ENCODE results near the gene EXPH5. TPM values are rescaled to one million over a fixed set of nuclear protein-coding genes. Genes with fewer than 3 reads are reported as not detected.

Gene EXPH5
- total and polyA plus RNA-seq, 2 donors (not counting 1 experiment from before 2014, with no cell fraction given), result 0.12 to 0.37 TPM

GRCh38 chr11:108496643-108497256 is 96.8 kb downstream of the EXPH5 start:
- peaks cover 0 to 7% of the 10 kb centered on the region in 2 donors for H3K4me1 ChIP-seq (ENCODE audit: control insufficient read depth in 2 of 2, insufficient read depth in 2 of 2, low read length in 2 of 2)
- TF ChIP-seq EZH2 (IDR thresholded peaks at IDR 0.05; ENCODE audit: borderline replicate concordance, insufficient read depth, low read depth, low read length, poor library complexity, severe bottlenecking), result no peak
- TF ChIP-seq CTCF (IDR thresholded peaks at IDR 0.05), result no peak
- peak overlapping the region; percentile 93 for H3K4me2 ChIP-seq (replicated peaks; ENCODE audit: low read depth, low read length, poor library complexity, severe bottlenecking)
- ATAC-seq (ENCODE audit: low read depth) (no peak), DNase-seq (peak; percentile 9)
- peak overlapping the region; percentile 75 for H3K9ac ChIP-seq (ENCODE audit: low read length)
- no peaks in the 10 kb centered on the region for H3K9me3 ChIP-seq (ENCODE audit: control extremely low read depth in 1 of 3, control insufficient read depth in 2 of 3, insufficient read depth in 1 of 3, low read length in 2 of 3)
- Mint-ChIP-seq H3K27me3 (no peaks in the 10 kb centered on the region), H3K27ac (peak overlapping the region; percentile 98), H3K9me3 (ENCODE audit: insufficient read depth) (no peaks in the 10 kb centered on the region), H3K4me3 (peak overlapping the region; percentile 100), H3K4me1 (peaks cover 13% of the 10 kb centered on the region)
- H2AFZ ChIP-seq (ENCODE audit: insufficient read depth, low read depth, low read length, poor library complexity, severe bottlenecking), result peak overlapping the region; percentile 87
- no peaks in the 10 kb centered on the region for H3K27me3 ChIP-seq (replicated peaks in 1 of 4; ENCODE audit: control extremely low read depth in 1 of 4, control insufficient read depth in 3 of 4, insufficient read depth in 4 of 4, low read length in 3 of 4)
- no peaks in the 10 kb centered on the region for H3K36me3 ChIP-seq (replicated peaks in 1 of 2; ENCODE audit: control extremely low read depth in 1 of 2, control insufficient read depth in 1 of 2, extremely low read depth in 1 of 2, insufficient read depth in 2 of 2, low read length in 1 of 2)
- intact Hi-C loops (cut with micrococcal nuclease), result loop anchor here (1.0 to 10.0 kb wide), 3 partner anchors 29 to 372 kb away; partner anchors contain the start of genes ACAT1, ATM, C11orf65 and NPAT
- no peaks in the 10 kb centered on the region for H3K79me2 ChIP-seq (ENCODE audit: control insufficient read depth, insufficient read depth, low read length)
- H3K27ac ChIP-seq (ENCODE audit: low read length in 2 of 2), result peak overlapping the region; percentile 71 to 80
- peak overlapping the region in 3 of 5 experiments; percentile 76 to 91 (median 80) for H3K4me3 ChIP-seq (ENCODE audit: control extremely low read depth in 1 of 5, extremely low read depth in 1 of 5, insufficient read depth in 1 of 5, low read depth in 2 of 5, low read length in 4 of 5)
- 100% methylated on average over 7 of the region's 7 CpGs for WGBS (ENCODE audit: insufficient coverage)
- CTCF ChIA-PET, result interaction anchor here (0.6 to 0.8 kb wide), 2 partner anchors 16 to 31 kb away, joined by 3 to 4 read pairs; no protein-coding TSS in a partner anchor
- H4K20me1 ChIP-seq (ENCODE audit: control insufficient read depth, insufficient read depth, low read length, poor library complexity, severe bottlenecking), result no peaks in the 10 kb centered on the region
- POLR2A ChIA-PET, result no interaction called here

GRCh38 chr11:108495326-108495725 is 98.2 kb downstream of the EXPH5 start:
- H3K4me3 ChIP-seq (ENCODE audit: control extremely low read depth in 1 of 5, extremely low read depth in 1 of 5, insufficient read depth in 1 of 5, low read depth in 2 of 5, low read length in 4 of 5), result no peak overlapping the region
- Mint-ChIP-seq H3K4me3 (no peak overlapping the region), H3K9me3 (ENCODE audit: insufficient read depth) (no peaks in the 10 kb centered on the region), H3K27ac (no peak overlapping the region), H3K4me1 (peaks cover 13% of the 10 kb centered on the region), H3K27me3 (no peaks in the 10 kb centered on the region)
- no peak overlapping the region for H3K4me2 ChIP-seq (replicated peaks; ENCODE audit: low read depth, low read length, poor library complexity, severe bottlenecking)
- H4K20me1 ChIP-seq (ENCODE audit: control insufficient read depth, insufficient read depth, low read length, poor library complexity, severe bottlenecking), result no peaks in the 10 kb centered on the region
- intact Hi-C loops (cut with micrococcal nuclease), result loop anchor here (10.0 kb wide), 2 partner anchors 271 to 371 kb away; partner anchors contain the start of genes ACAT1, ATM and NPAT
- H2AFZ ChIP-seq (ENCODE audit: insufficient read depth, low read depth, low read length, poor library complexity, severe bottlenecking), result no peak overlapping the region
- no peak overlapping the region for H3K9ac ChIP-seq (ENCODE audit: low read length)
- no peak for DNase-seq
- peaks cover 0 to 2% of the 10 kb centered on the region in 2 experiments for H3K36me3 ChIP-seq (replicated peaks in 1 of 2; ENCODE audit: control extremely low read depth in 1 of 2, control insufficient read depth in 1 of 2, extremely low read depth in 1 of 2, insufficient read depth in 2 of 2, low read length in 1 of 2)
- H3K27me3 ChIP-seq (replicated peaks in 1 of 4; ENCODE audit: control extremely low read depth in 1 of 4, control insufficient read depth in 3 of 4, insufficient read depth in 4 of 4, low read length in 3 of 4), result no peaks in the 10 kb centered on the region
- no peaks in the 10 kb centered on the region for H3K79me2 ChIP-seq (ENCODE audit: control insufficient read depth, insufficient read depth, low read length)
- WGBS (ENCODE audit: insufficient coverage), result 100% methylated on average over 2 of the region's 3 CpGs
- peaks cover 0 to 7% of the 10 kb centered on the region in 2 donors for H3K4me1 ChIP-seq (ENCODE audit: control insufficient read depth in 2 of 2, insufficient read depth in 2 of 2, low read length in 2 of 2)
- ChIA-PET CTCF (no interaction called here), POLR2A (no interaction called here)
- H3K27ac ChIP-seq (ENCODE audit: low read length in 2 of 2), result no peak overlapping the region
- TF ChIP-seq EZH2 (IDR thresholded peaks at IDR 0.05; ENCODE audit: borderline replicate concordance, insufficient read depth, low read depth, low read length, poor library complexity, severe bottlenecking) (no peak), CTCF (IDR thresholded peaks at IDR 0.05) (no peak)
- no peak for ATAC-seq (ENCODE audit: low read depth)
- no peaks in the 10 kb centered on the region for H3K9me3 ChIP-seq (ENCODE audit: control extremely low read depth in 1 of 3, control insufficient read depth in 2 of 3, insufficient read depth in 1 of 3, low read length in 2 of 3)
